Measurements from ENCODE around the gene KRTAP10-11.

GRCh38 chr21:44684483-44684882, 38.3 kb downstream of the KRTAP10-11 start:
- TF ChIP-seq MAX (IDR thresholded peaks at IDR 0.05): no peak
- no peak for TF ChIP-seq CTCF (IDR thresholded peaks at IDR 0.05; ENCODE audit: control extremely low read depth in 1 of 3, insufficient read depth in 1 of 3, low read depth in 1 of 3, low read length in 3 of 3)
- TF ChIP-seq BRCA1 (IDR thresholded peaks at IDR 0.05; ENCODE audit: low read depth, low read length): no peak
- no peak for TF ChIP-seq TAF1 (IDR thresholded peaks at IDR 0.05; ENCODE audit: low read depth, low read length)
- no peak for TF ChIP-seq POLR2A (IDR thresholded peaks at IDR 0.05; ENCODE audit: control extremely low read depth in 1 of 2, low read depth in 2 of 2, low read length in 2 of 2)
- no peak for TF ChIP-seq HDAC2 (IDR thresholded peaks at IDR 0.05; ENCODE audit: borderline replicate concordance in 1 of 2, low read depth in 2 of 2, low read length in 2 of 2)
- TF ChIP-seq SIN3A (conservative IDR thresholded peaks at IDR 0.05 in 1 of 2, IDR thresholded peaks at IDR 0.05 in 1 of 2; ENCODE audit: low read depth in 1 of 2, low read length in 2 of 2): no peak
- TF ChIP-seq EP300 (IDR thresholded peaks at IDR 0.05; ENCODE audit: borderline replicate concordance in 1 of 2, low read depth in 2 of 2, low read length in 2 of 2): no peak
- no peak for TF ChIP-seq SRF (IDR thresholded peaks at IDR 0.05; ENCODE audit: low read depth, low read length)
- no peak for TF ChIP-seq CREB1 (IDR thresholded peaks at IDR 0.05)
- no peak for TF ChIP-seq CBX5 (IDR thresholded peaks at IDR 0.05; ENCODE audit: low read depth, low read length)
- TF ChIP-seq ATF3 (IDR thresholded peaks at IDR 0.05; ENCODE audit: insufficient read depth, low read depth, low read length): no peak
- no peak for TF ChIP-seq RFX5 (IDR thresholded peaks at IDR 0.05; ENCODE audit: borderline replicate concordance, low read depth, low read length)
- no peak for TF ChIP-seq SP2 (IDR thresholded peaks at IDR 0.05; ENCODE audit: low read length)
